ENCODE measurements around the gene APH1A.
"Not testable (repeated sequence)": the region's sequence is repeated elsewhere in the genome, so short reads cannot be mapped to it uniquely, and the experiment has no call there.

The APH1A gene

GRCh38 chr1:150268340-150268704, 494 bp downstream of the APH1A start:
- no peak for DNase-seq (ENCODE audit: low read depth in 2 of 2)

GRCh38 chr1:150267896-150268295, 920 bp downstream of the APH1A start:
- no peak for DNase-seq (ENCODE audit: low read depth in 2 of 2)

- DNase-seq (ENCODE audit: low read depth in 2 of 2) = no peak
Measured at GRCh38 chr1:150263549-150263948, 5.3 kb downstream of the APH1A start.

- DNase-seq (ENCODE audit: low read depth in 2 of 2) = no peak
Measured at GRCh38 chr1:150262388-150263320, 6.2 kb downstream of the APH1A start.

- no peak for DNase-seq (ENCODE audit: low read depth in 2 of 2)
Measured at GRCh38 chr1:150261367-150261766, 7.4 kb downstream of the APH1A start.

- no peak for DNase-seq (ENCODE audit: low read depth in 2 of 2)
Measured at GRCh38 chr1:150259758-150260669, 8.8 kb downstream of the APH1A start.

GRCh38 chr1:150259217-150259616, 9.6 kb downstream of the APH1A start:
- DNase-seq (ENCODE audit: low read depth in 2 of 2) = no peak

- no peak for DNase-seq (ENCODE audit: low read depth in 2 of 2)
Measured at GRCh38 chr1:150257624-150258585, 10.9 kb downstream of the APH1A start, which contains the start of gene CA14. Gene CA14 (plus strand): TSS chr1:150257774. CDS start chr1:150258129, 355 bp downstream.

- DNase-seq (ENCODE audit: low read depth in 2 of 2) = no peak
Measured at GRCh38 chr1:150256554-150257341, 12.1 kb downstream of the APH1A start.

GRCh38 chr1:150256198-150256553, 12.6 kb downstream of the APH1A start:
- DNase-seq (ENCODE audit: low read depth in 2 of 2) = no peak

- DNase-seq (ENCODE audit: low read depth in 2 of 2) = no peak
Measured at GRCh38 chr1:150249936-150250335, 18.9 kb downstream of the APH1A start.

GRCh38 chr1:150243003-150243402, 25.8 kb downstream of the APH1A start:
- no peak for DNase-seq (ENCODE audit: low read depth in 2 of 2)

GRCh38 chr1:150237746-150238145, 31.1 kb downstream of the APH1A start:
- DNase-seq (ENCODE audit: low read depth in 2 of 2) = no peak

GRCh38 chr1:150237176-150237575, 31.6 kb downstream of the APH1A start:
- DNase-seq (ENCODE audit: low read depth in 2 of 2) = not testable (repeated sequence)

GRCh38 chr1:150236614-150237100, 32.2 kb downstream of the APH1A start:
- no peak for DNase-seq (ENCODE audit: low read depth in 2 of 2)

- DNase-seq (ENCODE audit: low read depth in 2 of 2) = peak; percentile 99
Measured at GRCh38 chr1:150235852-150236613, 32.8 kb downstream of the APH1A start, which contains the start of gene ANP32E. Gene ANP32E (minus strand): TSS chr1:150236112. CDS start chr1:150235786, 326 bp downstream.

GRCh38 chr1:150235294-150235851, 33.4 kb downstream of the APH1A start:
- DNase-seq (ENCODE audit: low read depth in 2 of 2) = no peak

GRCh38 chr1:150234566-150235293, 34.1 kb downstream of the APH1A start:
- DNase-seq (ENCODE audit: low read depth in 2 of 2) = peak in 1 of 2 experiments; percentile 22

- DNase-seq (ENCODE audit: low read depth in 2 of 2) = no peak
Measured at GRCh38 chr1:150234309-150234565, 34.6 kb downstream of the APH1A start.

Data from fibroblast of skin of left biceps (primary cell).